Tongue (tissue), 2 donors: ENCODE data around the gene PXDC1. TPM values are rescaled to one million over a fixed set of nuclear protein-coding genes. Genes with fewer than 3 reads are reported as not detected.
"Not testable (repeated sequence)": the region's sequence is repeated elsewhere in the genome, so short reads cannot be mapped to it uniquely, and the experiment has no call there.

Experiments used
- DNase-seq: peaks from one replicate; pipeline ENCODE4 v3.0.0-alpha.2; 2015
- total RNA-seq: library from RNA; depleted of rRNA; stranded (reverse); fragments of >200 nt; gene quantifications from one replicate; pipeline ENCODE4 v1.2.3, GENCODE V29; 2014

PXDC1 gene
- total RNA-seq, 1 donor from 2014 or later = 32.5 TPM

DNA sequence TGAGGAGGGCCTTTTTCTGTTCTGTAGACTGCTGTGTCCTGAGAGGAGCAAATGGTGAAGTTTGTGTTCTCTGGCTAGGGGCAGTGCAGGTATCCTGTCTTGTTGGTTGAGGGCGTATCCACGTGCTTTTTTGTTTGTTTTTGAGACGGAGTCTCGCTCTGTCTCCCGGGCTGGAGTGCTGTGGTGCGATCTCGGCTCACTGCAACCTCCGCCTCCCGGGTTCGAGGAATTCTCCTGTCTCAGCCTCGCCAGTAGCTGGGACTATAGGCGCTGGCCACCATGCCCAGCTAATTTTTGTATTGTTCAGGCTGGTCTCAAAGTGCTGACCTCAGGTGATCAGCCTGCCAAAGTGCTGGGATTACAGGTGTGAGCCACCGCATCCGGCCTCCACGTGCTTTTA, 10.8 kb upstream of the PXDC1 start:
- no peak for DNase-seq

DNA sequence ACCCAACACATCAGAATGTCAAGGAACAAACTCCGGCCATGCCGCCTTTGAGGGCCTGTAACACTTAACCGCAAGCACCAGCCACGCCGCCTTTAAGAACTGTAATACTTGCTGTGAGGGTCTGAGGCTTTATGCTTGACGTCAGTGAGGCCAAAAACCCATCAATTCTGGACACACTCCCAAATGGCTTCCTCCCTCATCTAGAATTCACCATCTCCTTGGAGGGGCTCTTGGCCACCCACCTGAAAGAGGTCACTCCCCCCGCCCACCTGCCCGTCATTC, 10.4 kb upstream of the PXDC1 start:
- no peak for DNase-seq

DNA sequence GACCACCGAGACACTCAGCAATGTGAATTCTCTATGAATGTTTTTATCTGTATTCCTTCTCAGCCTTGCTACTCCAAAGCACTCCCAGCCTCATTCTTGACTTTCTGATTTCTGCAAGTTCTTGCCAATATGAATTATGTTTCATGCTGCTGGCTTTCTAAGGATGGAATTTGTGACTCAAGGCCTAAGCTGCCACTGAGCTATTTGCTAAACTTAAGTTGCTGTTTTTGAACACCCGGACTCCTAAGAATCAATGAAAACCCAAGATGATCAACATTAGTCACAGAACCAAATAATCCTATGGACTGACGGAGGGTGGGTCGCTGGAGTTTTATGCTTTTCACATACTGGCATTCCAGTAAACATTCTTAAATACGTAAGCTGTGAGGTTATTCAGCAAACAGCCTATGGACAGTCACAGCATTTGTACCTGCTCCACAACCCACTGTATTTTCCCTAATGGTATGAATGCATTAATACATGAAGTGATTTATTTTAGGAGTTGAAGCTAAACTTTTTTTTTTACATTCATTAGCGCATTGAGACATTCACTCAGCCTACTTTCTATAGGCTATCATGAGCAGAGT, 8.2 kb upstream of the PXDC1 start:
- DNase-seq = no peak

DNA sequence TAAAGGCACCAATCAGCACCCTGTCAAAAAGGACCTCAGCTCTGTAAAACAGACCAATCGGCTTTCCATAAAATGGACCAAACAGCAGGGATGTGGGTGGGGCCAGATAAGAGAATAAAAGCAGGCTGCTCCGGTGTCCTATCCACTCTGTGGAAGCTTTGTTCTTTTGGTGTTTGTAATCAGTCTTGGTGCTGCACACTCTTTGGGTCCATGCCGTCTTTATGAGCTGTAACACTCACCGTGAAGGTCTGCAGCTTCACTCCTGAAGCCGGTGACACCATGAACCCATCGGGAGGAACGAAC, 7.3 kb upstream of the PXDC1 start:
- DNase-seq = no peak

DNA sequence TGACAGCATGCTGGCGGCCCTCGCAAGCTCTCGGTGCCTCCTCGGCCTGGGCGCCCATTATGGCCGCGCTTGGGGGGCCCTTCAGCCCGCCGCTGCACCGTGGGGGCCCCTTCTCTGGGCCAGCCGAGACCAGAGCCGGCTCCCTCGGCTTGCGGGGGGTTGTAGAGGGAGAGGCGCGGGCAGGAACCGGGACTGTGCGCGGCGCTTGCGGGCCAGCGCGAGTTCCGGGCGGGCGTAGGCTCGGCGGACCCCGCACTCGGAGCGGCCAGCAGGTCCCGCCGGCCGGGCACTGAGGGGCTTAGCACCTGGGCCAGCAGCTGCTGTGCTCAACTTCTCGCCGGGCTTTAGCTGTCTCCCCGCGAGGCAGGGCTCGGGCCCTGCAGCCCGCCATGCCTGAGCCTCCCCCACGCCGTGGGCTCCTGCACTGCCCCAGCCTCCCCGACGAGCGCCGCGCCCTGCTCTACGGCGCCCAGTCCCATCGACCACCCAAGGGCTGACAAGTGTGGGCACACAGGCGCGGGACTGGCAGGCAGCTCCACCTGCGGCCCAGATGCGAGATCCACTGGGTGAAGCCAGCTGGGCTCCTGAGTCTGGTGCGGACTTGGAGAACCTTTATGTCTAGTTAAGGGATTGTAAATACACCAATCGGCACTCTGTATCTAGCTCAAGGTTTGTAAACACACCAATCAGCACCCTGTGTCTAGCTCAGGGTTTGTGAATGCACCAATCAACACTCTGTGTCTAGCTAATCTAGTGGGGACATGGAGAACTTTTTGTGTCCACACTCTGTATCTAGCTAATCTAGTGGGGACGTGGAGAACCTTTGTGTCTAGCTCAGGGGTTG, 6.7 kb upstream of the PXDC1 start:
- DNase-seq = not testable (repeated sequence)

DNA sequence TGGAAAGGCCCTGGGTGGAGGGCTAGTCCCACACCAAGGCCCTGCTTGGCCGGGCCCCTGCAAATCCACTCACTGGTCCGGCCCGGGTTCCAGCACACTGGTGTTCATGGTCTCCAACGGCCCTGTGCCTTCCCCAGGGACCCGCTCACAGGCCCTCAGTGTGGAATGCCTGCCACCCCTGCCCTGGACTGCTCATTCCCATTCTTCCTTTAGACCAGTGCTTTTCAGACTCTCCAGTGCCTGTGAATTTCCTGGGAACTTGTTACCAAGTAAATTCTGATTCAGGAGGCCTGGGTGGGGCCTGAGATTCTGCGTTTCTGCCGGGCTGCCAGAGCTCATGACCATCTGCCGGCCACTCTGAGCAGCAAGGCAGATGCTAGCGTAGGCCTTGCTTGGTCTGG, 5.7 kb upstream of the PXDC1 start:
- DNase-seq = no peak

DNA sequence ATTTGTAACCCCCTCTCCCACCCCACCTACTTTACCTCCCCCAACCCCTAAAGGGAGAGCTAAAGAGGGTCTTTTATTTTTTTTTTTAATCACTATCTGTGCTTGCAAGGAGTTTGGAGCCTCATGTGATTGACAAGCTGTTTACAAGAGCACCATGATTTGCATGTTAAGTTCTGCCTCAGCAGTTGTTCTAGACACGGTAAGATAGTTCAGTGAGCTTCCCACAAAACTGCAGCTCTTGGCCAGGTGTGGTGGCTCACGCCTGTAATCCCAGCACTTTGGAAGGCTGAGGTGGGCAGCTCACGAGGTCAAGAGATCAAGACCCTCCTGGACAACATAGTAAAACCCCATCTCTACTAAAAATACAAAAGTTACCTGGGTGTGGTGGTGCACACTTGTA, 5.0 kb upstream of the PXDC1 start:
- DNase-seq = no peak

DNA sequence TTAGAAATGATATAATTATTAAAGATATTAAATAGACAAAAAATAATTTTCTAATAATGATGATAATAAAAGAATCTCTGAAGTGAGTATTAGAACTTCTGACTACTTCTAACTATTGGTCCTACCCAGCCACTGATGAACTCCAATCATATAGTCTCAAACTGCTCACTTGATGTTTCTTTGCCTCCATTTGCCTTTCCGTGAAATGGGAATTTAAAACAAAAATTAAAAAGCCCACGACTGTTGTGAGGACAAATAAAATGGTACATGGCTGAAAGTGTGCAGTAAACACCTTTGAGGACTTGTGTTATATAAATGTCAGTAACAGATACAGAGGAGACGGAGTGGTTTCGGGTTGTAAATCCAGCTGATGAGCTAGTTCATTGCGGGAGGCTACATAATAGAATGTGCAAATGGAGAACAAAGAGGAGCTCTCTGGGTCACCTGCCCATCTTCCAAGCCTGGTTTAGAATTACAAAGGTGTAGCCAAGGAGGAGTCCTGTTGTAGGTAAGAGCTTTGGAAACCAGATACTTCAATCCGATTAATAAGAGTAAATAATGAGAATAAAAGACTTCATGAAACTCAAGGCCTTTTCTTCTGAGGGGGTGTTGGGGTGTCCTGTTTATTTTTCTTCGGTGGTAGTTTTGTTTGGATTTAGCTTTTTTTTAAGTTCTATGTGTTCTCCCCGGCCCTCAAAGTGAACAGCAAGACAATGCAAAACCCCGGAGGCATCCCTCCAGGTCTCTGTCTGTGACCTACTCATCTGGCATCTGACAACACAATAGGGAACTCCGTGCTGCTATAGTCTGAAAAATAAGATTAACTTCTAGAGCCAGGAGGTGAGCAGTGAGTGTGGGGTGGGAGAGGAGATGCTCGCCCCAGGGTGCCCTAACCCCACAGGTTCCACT, 4.4 kb upstream of the PXDC1 start:
- DNase-seq = no peak

DNA sequence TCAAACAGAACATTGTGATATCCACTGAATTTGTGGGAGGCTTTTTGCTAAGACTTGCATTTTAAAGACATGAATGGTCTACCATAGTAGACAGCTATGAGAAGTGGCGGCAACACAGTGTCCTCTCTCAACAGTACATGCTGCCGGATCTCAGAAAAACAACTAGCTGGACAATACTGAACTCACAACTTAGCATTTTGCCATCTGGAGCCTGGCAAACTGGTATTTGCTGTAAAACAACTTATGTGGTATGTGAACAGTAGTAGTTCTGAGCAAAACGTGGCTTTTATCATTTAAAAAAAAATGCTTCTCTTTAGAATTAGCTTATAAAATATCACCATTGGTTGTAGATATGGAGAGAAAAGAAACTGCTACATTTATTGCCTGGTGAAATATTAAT, 3.3 kb upstream of the PXDC1 start:
- DNase-seq = no peak

DNA sequence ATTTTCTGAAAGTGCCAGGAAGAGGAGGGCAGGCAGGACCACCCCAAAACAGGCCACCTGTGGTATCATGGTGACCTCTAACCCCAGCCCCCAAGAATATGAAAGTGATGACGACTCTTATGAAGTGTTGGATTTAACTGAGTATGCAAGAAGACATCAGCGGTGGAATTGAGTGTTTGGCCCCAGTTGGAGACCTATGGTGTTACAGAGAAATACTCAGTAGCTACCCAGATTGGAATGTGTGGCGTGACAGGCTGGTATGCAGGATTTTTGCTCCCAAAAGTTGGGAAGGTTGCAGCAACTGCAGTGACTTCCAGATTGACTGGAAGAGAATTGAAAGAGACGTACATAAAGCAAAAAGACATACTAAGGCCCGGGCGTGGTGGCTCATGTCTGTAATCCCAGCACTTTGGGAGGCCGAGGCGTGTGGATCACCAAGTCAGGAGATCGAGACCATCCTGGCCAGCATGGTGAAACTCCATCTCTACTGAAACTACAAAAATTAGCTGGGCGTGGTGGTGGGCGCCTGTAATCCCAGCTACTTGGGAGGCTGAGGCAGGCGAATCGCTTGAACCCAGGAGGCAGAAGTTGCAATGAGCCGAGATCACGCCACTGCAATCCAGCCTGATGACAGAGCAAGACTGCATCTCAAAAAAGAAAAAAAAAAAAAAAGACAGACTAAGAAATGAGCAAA, 2.7 kb upstream of the PXDC1 start:
- DNase-seq = not testable (repeated sequence)

DNA sequence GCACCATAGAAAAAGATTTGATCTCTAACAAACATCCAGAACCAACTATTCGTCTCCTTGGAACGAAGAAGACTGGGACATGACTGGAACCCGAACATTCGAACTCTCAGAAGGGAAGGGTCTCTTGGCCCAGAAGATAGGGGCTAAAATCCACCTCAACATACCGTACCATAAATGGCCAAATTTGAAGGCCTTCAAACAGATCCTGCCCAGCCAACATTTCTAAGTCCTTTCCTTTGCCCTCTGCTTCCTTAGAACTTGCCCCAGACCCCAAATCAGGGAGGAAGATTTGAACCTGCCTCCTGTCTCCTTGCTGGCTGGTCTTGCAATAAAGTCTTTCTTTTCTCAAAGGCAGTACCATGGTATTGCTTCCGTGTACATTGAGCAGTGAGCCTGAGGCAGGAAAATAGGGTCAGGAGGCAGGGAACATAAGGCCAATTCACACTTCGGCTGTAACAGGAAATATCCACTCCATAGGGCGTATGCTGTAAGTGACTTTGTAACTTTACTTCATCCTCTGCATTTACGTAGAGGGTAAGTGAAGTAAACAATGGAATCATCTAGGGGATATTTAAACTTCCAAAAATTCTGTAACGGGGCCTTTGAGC, 1.8 kb upstream of the PXDC1 start:
- DNase-seq = no peak

DNA sequence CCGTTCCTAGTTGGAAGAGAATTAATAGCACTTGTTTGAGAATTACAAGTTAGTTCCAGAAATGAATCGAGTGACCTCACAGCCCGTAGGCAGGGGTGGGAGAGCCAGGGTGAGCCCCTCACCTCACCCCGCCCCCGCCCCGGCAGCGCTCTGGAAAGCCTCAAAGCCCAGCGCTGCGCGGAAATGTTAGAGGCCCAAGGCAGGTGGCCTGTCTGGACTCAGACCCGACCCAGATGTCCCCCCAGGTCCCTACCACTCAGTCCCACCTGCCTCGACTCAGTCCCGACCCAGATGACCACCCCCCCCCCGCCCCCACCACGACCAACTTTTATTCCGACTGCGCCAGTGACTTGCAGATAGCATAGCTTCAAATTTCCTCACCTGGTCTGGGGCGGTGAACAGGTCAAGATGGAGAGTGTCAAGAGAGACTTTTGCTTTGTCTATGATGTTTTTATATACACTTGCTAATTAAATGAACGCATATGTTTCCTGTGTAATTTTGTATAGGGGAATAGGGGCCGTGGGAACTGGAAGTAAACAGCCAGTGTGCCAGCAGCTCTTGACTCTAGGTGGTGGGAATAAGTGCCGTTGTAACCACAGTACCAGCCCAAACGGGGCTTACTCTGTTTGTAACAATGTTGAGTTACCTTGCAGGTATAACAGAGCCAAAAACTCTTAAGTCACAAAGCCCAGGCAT, 1.2 kb upstream of the PXDC1 start:
- no peak for DNase-seq

DNA sequence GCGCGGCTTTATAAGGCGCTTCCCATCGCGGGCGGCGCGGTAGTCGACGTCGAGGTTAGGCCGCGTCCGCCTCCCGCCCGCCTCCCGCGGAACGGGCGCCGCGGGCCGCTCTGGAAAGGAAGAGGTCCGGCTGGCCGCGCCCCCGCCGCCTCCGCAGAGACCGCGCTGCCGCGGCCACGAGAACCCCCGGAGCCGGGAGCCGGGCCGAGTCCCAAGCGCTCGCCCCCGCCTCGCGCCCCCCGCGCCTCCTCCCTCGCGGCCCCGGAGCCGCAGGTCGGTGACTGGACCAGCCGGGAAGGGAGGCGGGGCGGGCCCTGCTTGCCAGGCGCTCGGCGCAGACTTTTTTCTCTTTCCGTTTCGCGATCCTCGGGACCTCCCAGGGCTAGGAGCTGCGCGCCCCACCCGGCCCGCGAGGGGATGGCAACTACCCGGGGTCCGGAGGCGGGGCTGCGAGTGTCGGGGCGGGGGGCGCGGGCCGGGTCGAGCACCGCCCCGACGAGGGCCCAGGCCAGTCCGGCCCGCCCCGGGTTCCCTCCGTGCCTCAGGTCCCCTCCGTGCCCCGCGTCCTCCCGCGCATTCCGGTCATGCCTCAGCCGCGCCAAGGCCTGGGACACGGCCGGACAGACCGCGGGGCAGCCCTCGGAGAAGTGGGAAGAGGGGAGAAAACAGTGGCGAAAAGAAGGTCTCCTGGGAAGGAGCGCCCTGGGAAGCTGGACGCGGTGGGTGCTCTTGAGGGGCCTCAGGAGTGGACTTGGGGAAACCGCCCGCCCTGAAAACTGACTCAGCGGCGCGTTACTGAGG, 417 bp upstream of the PXDC1 start:
- peak; percentile 95 for DNase-seq

DNA sequence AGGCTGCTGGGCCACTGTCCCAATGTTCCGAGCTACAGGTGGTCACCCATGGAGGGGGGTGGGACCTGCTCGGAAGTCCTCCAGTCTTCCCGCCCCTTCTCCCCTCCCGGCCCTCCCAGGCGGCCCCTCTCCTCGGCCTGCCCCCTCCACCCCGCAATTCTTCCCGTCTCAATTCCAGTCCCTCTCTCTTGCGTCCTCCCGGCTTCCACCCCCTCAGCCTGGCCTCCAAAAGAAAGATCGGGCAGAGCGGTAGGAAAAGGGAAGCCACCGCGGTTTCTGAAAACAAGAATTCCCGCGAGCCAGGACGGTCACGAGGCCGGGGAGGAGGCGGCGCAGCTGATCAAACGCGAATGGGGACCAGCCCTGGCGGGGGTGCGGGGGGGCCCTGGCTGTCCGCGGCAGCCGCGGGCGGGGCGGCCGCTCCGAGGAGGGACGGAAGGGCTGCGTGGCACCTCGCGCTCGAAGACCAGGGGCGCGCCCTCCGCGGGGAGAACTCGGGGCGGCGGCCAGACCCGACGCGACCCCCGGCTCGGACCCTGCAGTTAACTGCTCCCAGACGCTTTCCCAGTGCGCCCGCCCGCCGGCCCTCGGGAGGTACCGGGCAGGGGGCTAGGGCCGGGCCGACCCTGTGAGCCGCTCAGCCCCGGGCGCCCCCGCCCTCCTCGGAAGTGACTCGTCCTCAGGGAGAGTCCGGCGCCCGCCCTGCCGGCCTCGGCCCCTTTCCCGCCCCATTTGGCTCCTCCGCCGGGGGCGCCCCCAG, 1.0 kb downstream of the PXDC1 start:
- peak; percentile 85 for DNase-seq

DNA sequence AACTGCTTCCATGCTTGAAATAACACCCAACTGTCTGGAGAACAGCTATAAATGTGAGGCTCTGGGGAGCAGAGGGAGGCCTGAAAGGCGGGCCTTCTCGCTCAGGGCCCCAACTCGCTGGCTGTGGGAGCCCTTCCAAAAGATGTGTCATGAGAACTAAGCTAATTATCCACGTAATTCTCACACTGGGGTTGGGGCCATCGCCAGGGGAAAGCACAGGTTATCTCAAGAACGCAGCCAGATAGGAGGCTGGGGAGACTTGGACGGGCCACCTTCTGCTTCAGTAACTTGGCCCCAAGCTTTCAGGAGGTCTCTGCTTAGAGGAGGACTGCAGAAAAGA, 1.6 kb downstream of the PXDC1 start:
- peak; percentile 73 for DNase-seq

DNA sequence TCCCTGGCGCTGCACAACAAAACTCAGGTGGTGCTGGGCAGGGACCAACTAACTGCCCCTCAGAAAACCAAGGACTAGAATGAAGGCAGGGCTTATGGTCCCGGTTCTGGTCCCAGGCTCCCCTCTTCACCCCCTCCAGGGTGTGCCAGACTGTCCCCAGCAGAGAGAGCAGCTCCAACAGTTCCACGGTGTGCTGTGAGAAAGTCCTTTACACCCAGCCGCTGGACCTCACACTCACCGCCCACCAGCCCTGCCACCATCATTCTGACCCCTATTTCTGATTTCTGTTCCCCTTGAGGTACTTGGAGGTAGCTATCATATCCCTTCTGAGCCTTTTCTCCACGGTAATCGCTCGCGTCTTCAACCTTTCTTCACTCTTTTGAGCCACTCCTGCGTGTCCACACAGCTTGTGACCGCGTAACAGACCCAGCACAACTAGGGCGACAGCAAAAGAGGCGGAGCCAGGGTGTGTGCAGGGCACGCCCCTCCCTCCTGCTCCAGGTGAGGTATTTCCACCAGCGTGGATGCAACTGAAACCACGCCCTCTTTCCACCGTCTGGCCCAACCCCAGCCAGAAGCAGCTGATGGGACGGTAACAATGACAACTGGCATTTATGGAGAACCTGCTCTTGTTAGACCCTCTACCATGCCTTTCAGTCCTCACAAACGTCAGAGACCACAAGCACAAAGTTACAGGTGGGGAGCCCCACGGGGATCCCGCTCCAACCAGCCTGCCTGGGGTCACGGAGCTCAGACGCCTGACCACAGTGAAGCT, 2.3 kb downstream of the PXDC1 start:
- peak; percentile 49 for DNase-seq

DNA sequence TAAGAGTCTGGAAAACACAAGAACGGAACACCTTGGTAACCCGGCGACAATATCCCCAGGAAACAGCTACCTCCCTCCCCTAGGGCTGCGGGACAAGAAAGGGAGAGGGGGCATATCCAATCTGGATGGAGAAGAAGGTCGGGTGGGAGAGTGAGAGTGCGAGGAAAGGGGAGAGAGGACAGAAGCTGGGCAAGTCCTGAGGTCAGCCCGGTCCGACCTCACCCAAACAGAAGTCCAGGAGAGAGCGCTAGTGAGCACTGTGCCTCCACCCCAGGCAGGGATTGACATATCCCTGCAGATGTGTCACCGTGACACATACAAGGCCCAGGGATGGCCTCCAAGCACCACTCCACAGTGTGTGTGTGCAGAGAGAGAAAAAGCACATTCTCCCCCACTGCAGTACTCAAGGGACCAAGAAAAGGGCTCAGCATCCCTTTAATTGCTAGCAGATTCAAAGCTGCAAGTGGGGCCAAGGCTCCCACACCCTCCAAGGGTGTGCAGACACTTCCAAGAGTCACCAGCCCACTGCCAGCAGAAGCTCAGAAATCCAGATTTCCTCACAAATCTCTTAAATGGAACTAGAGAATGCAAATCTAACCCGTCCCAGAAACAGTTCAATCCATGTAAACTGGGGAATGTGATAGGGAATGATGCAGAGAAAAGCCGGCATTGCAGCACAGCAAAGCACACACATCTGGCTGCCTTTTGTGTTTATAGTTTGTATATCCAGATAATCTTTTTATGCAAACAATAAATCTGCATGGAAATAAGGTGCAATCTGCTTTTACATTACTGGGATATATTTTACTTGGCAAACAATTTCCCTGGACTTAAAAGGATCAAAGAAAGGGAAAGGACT, 3.1 kb downstream of the PXDC1 start:
- DNase-seq = peak; percentile 77

DNA sequence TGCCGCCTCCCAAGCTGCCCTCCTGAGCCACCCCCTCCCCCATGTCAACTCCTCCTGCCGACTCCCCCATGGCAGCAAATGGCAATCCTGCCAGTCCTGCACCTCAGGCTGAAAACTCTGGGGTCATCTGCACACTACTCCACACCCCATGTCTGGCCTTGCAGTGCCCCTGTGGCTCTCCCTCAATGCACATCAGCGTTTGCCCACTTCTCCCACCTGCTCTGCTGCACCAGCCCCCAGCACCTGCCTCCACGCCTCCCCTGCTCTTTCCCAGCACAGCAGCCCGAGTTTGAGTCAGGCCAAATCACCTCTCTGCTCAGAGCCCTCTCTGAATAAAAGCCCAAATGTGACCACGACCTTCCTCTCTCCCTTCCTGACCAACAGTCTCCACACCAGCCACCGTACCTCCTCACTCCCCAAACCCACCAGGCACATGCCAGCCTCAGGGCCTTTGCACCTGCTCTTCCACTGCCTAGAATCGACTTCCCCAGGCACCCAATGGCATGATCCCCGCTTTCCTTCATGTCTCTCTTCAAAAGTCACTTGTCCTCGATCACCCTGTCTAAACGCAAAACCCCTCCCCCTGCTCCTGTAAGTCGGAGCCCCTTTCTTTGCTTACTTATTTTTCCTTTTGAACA, 4.3 kb downstream of the PXDC1 start:
- DNase-seq = no peak
